ENCODE results near the gene LITAF.
"Not testable (repeated sequence)": the region's sequence is repeated elsewhere in the genome, so short reads cannot be mapped to it uniquely, and the experiment has no call there.

LITAF gene

GRCh38 chr16:11620243-11621003, 33.7 kb upstream of the LITAF start:
- no peak for DNase-seq (ENCODE audit: low read depth)

DNA sequence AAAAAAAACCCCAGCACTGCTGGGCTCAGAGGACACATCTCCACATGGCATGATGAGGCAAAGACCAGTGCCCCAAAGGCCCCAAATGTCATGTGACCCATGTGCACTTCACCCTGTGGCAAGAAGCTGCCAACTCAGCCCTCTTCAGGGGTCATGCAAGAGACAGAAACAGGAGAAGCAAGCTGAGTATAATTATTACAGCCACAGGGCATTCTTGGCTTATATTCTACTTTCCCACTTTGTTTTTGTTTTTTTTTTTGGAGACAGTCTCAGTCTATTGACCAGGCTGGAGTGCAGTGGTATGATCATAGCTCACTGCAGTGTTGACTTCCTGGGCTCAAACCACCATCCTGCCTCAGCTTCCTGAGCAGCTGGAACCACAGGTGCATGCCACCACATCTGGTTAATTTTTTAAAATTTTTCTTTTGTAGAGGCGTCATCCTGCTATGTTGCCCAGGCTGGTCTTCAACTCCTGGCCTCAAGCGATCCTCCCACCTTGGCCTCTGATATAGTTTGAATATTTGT, 32.7 kb upstream of the LITAF start:
- DNase-seq (ENCODE audit: low read depth) = no peak

DNA sequence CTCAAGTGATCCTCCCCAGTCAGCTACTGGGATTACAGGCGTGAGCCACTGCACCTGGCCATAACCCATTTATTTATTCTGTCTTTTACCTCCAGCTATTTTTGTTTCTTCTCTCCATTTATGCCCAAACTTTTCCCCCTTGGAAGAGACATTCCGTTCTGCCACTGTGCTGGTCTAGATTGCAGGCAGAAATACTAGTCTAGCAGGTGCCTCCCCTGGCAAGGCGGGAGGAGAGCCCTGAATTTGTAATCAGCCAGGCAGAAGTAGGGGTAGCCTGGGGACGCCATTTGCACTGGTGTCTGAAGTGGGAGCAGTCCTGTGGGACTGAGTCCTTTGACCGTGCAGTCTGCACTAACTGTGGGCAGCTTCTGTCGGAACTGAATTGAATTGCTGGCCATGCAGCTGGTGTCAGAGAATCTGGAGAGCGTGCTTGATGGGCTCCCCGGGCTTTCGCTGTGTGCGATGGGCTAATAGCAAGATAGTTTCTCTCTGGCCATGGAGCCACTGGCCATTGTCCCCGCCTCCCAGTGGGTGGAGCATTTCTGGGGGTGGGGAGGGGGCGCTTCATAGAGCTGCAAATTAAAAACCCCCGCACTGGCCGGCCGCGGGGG, 31.5 kb upstream of the LITAF start:
- DNase-seq (ENCODE audit: low read depth) = no peak

DNA sequence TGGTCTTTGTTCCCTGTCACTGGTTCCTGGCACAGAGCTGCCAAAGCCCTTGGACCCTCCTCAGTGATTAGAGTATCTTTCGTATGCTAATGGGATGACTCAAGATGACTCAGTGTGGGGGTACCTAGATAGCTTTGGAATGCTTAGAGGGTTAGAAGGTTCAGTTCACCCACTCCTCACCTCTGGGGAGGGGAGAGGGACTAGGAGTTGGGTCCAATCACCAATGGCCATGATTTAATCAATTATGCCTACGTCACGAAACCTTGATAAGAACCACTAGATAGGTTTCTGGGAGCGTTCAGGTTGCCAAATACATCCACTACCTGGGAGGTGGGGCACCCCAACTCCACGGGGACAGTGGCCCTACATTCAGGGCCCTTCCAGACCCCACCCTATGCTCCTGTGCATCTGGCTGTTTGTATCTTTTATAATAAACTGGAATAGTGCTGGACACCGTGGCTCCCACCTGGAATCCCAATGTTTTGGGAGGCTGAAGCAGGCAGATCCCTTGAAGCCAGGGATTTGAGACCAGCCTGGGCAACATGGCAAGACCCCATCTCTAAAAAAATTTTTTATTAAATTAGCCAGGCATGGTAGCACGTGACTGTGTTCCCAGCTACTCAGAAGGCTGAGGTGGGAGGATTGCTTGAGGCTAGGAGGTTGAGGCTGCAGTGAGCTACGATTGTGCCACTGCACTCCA, 29.2 kb upstream of the LITAF start:
- DNase-seq (ENCODE audit: low read depth) = no peak

GRCh38 chr16:11614587-11615175, 28.0 kb upstream of the LITAF start:
- no peak for DNase-seq (ENCODE audit: low read depth)

GRCh38 chr16:11613381-11614303, 26.9 kb upstream of the LITAF start:
- no peak for DNase-seq (ENCODE audit: low read depth)

DNA sequence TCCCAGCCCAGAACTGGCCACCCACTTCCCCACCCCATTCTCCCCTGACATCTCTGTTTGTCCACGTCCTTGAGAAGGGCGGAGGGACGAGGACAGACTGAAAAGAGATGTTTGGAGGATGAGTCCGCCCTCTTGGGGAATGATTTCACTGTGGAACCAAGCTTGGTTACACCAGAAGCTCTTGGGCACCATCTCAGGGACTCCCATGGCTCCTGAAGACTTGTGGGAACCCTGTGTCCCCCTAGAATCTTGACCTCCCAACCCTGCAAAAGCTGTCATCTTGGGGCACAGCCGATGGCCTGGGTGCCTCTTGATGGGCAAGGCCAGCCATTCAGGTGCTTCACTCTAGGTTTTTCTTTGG, 25.9 kb upstream of the LITAF start:
- no peak for DNase-seq (ENCODE audit: low read depth)

DNA sequence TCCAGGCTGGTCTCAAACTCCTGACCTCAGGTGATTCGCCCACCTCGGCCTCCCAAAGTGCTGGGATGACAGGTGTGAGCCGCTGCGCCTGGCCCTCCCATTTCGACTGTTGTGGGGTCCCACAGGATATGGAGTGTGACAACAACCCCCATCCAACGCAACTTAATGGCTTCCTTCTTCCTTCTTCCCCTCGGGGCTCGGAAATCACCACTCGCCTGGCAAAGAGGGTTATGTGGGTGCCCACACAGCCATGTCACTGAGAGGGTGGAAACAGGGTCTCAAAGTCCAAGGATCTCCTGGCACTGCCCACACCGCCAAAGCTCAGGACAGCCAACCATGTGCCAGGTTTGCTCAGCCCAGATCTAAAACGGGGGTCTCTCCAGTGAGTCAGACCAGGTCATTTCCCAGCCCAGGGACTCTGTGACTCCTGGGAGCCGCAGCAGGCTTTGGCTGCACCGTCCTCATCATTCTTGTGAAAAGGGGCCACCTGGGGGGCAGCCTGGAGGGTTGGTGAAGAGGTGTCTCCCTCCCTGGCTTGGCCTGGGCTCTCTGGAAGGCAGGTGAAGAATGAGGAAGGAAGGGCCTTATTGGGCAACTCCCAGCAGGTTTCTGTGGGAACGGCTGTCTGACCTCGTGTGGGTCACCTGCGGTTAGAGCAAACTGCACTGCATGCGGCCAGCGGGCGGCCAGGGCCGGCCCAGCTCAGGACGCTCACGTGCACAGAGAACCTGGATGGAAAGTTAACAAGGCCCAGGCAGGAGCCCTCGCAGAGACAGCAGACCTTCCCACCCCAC, 25.3 kb upstream of the LITAF start:
- peak; percentile 73 for DNase-seq (ENCODE audit: low read depth)

GRCh38 chr16:11610580-11610979, 23.9 kb upstream of the LITAF start:
- DNase-seq (ENCODE audit: low read depth) = no peak

GRCh38 chr16:11610121-11610505, 23.4 kb upstream of the LITAF start:
- no peak for DNase-seq (ENCODE audit: low read depth)

DNA sequence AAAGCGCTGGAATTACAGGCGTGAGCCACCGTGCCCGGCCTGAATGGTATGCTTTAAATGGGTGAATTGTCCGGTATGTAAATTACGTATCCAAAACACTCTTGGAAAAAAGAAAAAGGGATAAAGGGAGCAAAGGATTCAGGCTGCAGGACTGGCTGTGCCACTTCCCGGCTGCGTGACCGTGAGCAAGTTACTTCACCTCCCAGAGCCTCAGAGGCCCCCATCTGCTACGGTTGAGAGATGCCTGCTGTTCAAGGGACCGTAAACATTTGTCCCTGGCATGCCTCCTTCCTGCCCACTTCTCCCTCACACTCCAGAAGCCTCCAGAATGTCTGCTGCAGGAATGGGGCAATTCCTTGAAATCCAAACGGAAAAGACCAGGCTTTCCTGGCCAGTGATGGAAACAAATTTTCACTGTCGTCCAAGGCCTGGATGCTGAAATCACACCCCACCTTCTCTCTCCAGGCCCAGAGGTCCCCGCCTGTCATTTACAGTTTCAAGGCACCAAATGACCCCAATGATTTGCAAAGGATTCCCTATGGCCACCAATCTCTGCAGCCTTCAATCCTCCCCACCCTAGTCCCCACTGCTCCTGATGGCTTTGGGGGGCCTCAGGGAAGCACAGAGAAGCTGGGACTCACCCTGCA, 22.9 kb upstream of the LITAF start:
- no peak for DNase-seq (ENCODE audit: low read depth)

DNA sequence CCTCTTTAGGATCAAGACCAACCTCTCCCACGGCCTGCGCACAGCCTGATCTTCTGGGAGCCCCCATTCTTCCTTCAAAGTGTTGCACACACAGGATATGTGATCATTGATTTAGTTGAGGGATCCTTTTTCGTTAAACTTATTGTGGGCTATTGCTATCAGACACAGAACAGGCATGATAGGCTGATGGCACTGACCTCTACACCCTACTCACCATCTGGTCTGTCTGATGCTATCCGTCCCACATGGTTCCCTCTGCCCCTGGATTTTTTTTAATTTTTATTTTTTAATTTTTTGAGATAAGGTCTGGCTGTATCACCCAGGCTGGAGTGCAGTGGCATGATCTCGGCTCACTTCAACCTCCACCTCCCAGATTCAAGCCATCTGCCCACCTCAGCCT, 19.2 kb upstream of the LITAF start:
- no peak for DNase-seq (ENCODE audit: low read depth)

DNA sequence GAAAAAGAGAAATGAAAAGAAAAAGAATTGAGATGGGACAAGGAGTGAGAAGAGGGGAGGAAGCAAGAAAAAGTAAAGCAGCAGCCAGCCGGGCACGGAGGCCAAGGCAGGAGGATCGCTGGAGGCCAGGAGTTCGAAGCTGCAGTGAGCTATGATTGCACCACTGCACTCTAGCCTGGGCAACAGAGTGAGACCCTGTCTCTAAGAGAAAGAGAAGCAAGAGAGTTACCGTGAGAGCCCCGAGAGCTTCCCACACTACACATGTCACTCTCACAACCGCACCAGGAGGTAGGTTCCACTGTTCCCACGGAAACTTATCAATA, 18.8 kb upstream of the LITAF start:
- DNase-seq (ENCODE audit: low read depth) = no peak

- no peak for DNase-seq (ENCODE audit: low read depth)
Observed at GRCh38 chr16:11604783-11605563, 18.3 kb upstream of the LITAF start.

GRCh38 chr16:11604296-11604695, 17.6 kb upstream of the LITAF start:
- DNase-seq (ENCODE audit: low read depth) = not testable (repeated sequence)

GRCh38 chr16:11603331-11603750, 16.6 kb upstream of the LITAF start:
- no peak for DNase-seq (ENCODE audit: low read depth)

GRCh38 chr16:11602321-11602720, 15.6 kb upstream of the LITAF start:
- no peak for DNase-seq (ENCODE audit: low read depth)

- DNase-seq (ENCODE audit: low read depth) = no peak
Observed at GRCh38 chr16:11601911-11602310, 15.2 kb upstream of the LITAF start.

GRCh38 chr16:11601425-11601824, 14.7 kb upstream of the LITAF start:
- DNase-seq (ENCODE audit: low read depth) = no peak

DNA sequence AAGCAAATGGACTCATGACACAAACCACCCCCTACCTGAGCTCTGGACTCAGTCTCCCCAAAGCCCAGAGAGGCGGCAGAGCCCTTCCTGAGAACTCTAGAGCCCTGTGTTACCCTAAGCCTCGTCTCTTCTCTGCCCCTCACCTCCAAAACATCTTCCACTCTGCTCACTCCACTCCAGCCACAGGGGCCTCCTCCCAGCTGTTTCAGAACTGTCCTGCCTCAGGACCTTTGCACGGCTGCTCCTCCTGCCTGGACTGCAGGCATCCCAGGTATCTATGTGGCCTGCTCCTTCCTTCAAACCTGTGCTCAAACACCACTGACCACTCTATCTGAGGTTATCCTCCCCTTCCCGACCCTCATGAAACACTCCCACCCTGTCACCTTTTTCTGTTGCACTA, 12.9 kb upstream of the LITAF start:
- DNase-seq (ENCODE audit: low read depth) = no peak

Data from amniotic epithelial cell (primary cell).